ENCODE results near the gene MRPS18A. TPM values are rescaled to one million over a fixed set of nuclear protein-coding genes. Genes with fewer than 3 reads are reported as not detected.

Gene MRPS18A
- total RNA-seq, 1 donor from 2014 or later = 57.0 TPM

DNA sequence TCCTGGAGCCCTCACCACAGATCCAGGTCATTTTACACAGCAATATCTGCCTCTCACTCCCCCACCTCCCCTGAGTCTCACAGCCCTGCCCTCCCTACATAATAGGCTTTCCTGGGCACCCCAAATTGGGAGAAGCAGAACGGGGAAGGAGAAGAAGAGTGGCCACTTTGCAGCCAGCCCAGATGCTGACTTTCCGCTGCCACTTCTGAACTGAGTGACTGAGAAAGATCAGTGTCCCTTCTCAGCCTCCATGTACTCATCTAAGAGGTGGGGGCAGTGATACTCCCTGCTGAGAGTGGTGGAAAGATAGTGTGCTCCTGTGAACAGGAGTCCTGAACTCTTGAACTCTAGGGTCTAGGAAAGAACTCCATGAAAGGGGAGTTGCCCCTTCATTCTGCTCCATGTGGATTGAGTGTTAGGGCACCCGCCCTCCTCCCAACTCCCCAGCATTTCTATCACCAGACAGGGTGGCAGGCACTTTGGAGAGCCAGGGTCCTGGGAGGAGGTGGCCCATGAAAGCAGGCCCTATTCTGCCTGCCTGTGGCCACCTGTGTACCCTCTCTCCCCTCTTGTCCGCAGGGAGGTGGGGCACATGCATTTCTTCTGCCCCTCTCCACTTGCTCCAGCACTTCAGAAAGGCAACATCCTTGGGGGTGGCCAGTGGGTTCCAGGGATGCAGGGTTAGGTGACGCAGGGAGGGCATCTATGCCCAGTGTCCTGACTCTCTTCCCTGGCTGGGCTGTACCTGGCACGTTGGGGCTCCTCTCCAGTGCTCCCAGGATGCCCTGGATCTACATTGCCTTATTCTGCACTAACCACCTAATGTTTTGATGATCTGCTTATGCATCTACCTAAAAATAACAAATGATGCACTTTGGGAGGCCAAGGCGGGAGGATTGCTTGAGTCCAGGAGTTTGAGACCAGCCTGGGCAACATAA is 38.3 kb upstream of the MRPS18A start:
- ATAC-seq (ENCODE audit: low read depth) (no peak), DNase-seq (no peak)
- H3K36me3 Mint-ChIP-seq (ENCODE audit: low read depth) = no peaks in the 10 kb centered on the region
- peak overlapping the region; percentile 29 for H3K4me3 Mint-ChIP-seq
- peak overlapping the region; percentile 81 for H3K27ac Mint-ChIP-seq
- peaks cover 27% of the 10 kb centered on the region for H3K4me1 Mint-ChIP-seq
- TF ChIP-seq, protein P1, sequence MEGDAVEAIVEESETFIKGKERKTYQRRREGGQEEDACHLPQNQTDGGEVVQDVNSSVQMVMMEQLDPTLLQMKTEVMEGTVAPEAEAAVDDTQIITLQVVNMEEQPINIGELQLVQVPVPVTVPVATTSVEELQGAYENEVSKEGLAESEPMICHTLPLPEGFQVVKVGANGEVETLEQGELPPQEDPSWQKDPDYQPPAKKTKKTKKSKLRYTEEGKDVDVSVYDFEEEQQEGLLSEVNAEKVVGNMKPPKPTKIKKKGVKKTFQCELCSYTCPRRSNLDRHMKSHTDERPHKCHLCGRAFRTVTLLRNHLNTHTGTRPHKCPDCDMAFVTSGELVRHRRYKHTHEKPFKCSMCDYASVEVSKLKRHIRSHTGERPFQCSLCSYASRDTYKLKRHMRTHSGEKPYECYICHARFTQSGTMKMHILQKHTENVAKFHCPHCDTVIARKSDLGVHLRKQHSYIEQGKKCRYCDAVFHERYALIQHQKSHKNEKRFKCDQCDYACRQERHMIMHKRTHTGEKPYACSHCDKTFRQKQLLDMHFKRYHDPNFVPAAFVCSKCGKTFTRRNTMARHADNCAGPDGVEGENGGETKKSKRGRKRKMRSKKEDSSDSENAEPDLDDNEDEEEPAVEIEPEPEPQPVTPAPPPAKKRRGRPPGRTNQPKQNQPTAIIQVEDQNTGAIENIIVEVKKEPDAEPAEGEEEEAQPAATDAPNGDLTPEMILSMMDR (IDR thresholded peaks at IDR 0.05) = no peak
- POLR2A ChIA-PET = interaction anchor here (0.9 to 1.8 kb wide), 8 partner anchors 11 to 520 kb away, joined by 3 to 46 read pairs (median 5); partner anchors contain the start of genes GTPBP2, HSP90AB1 and VEGFA
- CTCF ChIA-PET = interaction anchor here (1.5 to 5.1 kb wide), 7 partner anchors 11 to 353 kb away, joined by 5 to 27 read pairs (median 18); partner anchors contain the start of gene VEGFA
- H3K9me3 Mint-ChIP-seq = peaks cover 4% of the 10 kb centered on the region
- no peaks in the 10 kb centered on the region for H3K27me3 Mint-ChIP-seq
- intact Hi-C loops (cut with micrococcal nuclease) = loop anchor here (1.0 to 10.0 kb wide), 3 partner anchors 11 to 429 kb away; partner anchors contain the start of gene CAPN11

- Mint-ChIP-seq H3K27me3 (no peaks in the 10 kb centered on the region), H3K4me3 (peak overlapping the region; percentile 29), H3K9me3 (no peaks in the 10 kb centered on the region), H3K4me1 (peaks cover 27% of the 10 kb centered on the region), H3K27ac (peak overlapping the region; percentile 81), H3K36me3 (ENCODE audit: low read depth) (no peaks in the 10 kb centered on the region)
- ChIA-PET POLR2A (interaction anchor here (0.5 to 1.8 kb wide), 11 partner anchors 10 to 1675 kb away, joined by 3 to 46 read pairs (median 4); partner anchors contain the start of genes GTPBP2, HSP90AB1 and VEGFA), CTCF (interaction anchor here (0.9 to 5.1 kb wide), 13 partner anchors 10 to 355 kb away, joined by 3 to 27 read pairs (median 5); partner anchors contain the start of gene VEGFA)
- ATAC-seq (ENCODE audit: low read depth) (peak; percentile 86), DNase-seq (peak; percentile 59)
- intact Hi-C loops (cut with micrococcal nuclease) = loop anchor here (1.0 to 10.0 kb wide), 8 partner anchors 10 to 430 kb away; partner anchors contain the start of gene CAPN11
- TF ChIP-seq, protein P1 (IDR thresholded peaks at IDR 0.05) = no peak
These were observed 37.5 kb upstream of the MRPS18A start for GRCh38 chr6:43724914-43725642.

DNA sequence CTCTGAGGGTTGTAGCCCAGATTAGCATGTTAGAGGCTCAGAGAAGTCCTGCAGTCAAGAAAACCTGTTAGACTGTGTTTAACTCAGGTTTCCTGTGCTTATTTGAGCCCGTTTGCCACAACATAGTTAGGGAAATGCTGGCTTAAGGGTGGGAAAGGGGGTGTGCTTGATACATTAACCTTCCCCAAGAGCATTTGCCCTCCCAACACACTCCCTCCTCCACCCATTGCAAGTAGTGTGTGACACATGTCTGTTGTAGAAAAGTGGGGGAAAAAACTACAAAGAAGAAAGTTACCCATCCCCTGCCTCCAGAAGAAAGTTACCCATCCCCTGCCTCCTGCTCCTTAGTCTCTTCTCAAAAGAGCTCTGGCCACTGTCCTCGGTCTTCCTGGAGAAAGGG is 36.8 kb upstream of the MRPS18A start:
- intact Hi-C loops (cut with micrococcal nuclease) = loop anchor here (1.0 to 10.0 kb wide), 6 partner anchors 45 to 430 kb away; partner anchors contain the start of gene CAPN11
- DNase-seq = no peak
- H3K4me3 Mint-ChIP-seq = peak overlapping the region; percentile 9
- ChIA-PET CTCF (interaction anchor here (0.8 to 5.1 kb wide), 15 partner anchors 10 to 356 kb away, joined by 3 to 27 read pairs (median 5); partner anchors contain the start of gene VEGFA), POLR2A (interaction anchor here (0.5 to 1.8 kb wide), 9 partner anchors 10 to 1674 kb away, joined by 4 to 46 read pairs (median 5); partner anchors contain the start of genes GTPBP2, HSP90AB1 and VEGFA)
- TF ChIP-seq, protein P1 (IDR thresholded peaks at IDR 0.05) = no peak
- peak overlapping the region; percentile 81 for H3K27ac Mint-ChIP-seq
- no peaks in the 10 kb centered on the region for H3K36me3 Mint-ChIP-seq (ENCODE audit: low read depth)
- H3K4me1 Mint-ChIP-seq = peaks cover 27% of the 10 kb centered on the region
- H3K9me3 Mint-ChIP-seq = no peaks in the 10 kb centered on the region
- H3K27me3 Mint-ChIP-seq = peaks cover 5% of the 10 kb centered on the region
- ATAC-seq (ENCODE audit: low read depth) = no peak

GRCh38 chr6:43723737-43724295 is 36.2 kb upstream of the MRPS18A start:
- CTCF ChIA-PET = interaction anchor here (0.6 to 5.1 kb wide), 16 partner anchors 9 to 357 kb away, joined by 3 to 27 read pairs (median 5); partner anchors contain the start of gene VEGFA
- DNase-seq = peak; percentile 46
- Mint-ChIP-seq H3K27me3 (peaks cover 5% of the 10 kb centered on the region), H3K4me1 (peaks cover 27% of the 10 kb centered on the region), H3K9me3 (no peaks in the 10 kb centered on the region), H3K36me3 (ENCODE audit: low read depth) (no peaks in the 10 kb centered on the region), H3K27ac (no peak overlapping the region), H3K4me3 (no peak overlapping the region)
- TF ChIP-seq, protein P1 (IDR thresholded peaks at IDR 0.05) = peak; percentile 36
- POLR2A ChIA-PET = interaction anchor here (1.2 to 1.8 kb wide), 5 partner anchors 9 to 522 kb away, joined by 4 to 46 read pairs (median 11); partner anchors contain the start of genes HSP90AB1 and VEGFA
- intact Hi-C loops (cut with micrococcal nuclease) = loop anchor here (1.0 to 10.0 kb wide), 7 partner anchors 45 to 431 kb away; partner anchors contain the start of gene CAPN11
- ATAC-seq (ENCODE audit: low read depth) = peak; percentile 74

All from activated B cell treated with CpG ODN at 0.5 μM for 24 hours (primary cell).